H9 (cell line): ENCODE results near the gene APLN. TPM values are rescaled to one million over a fixed set of nuclear protein-coding genes. Genes with fewer than 3 reads are reported as not detected.

Source experiments
- DNase-seq: peaks from one replicate; pipeline ENCODE4 v3.0.0-alpha.2; 2017
- H2AFZ ChIP-seq: one replicate; pipeline ENCODE4 v1.6.1; 2013; ENCODE audit warnings: mild to moderate bottlenecking, low read length, control low read depth, moderate library complexity
- H2AK5ac ChIP-seq: 2 replicates; pipeline ENCODE4 v1.6.1; 2013; ENCODE audit warnings: low read length, control low read depth, mixed read lengths; ENCODE audit not compliant: insufficient read length
- H2BK120ac ChIP-seq: one replicate; pipeline ENCODE4 v1.6.1; 2013; ENCODE audit warnings: low read depth, mild to moderate bottlenecking, low read length, control low read depth, inconsistent platforms; ENCODE audit not compliant: poor library complexity, severe bottlenecking
- H2BK12ac ChIP-seq: 2 replicates; pipeline ENCODE4 v1.6.1; 2013; ENCODE audit warnings: low read length, control low read depth, mixed read lengths, low read depth; ENCODE audit not compliant: insufficient read length
- H2BK15ac ChIP-seq: 2 replicates; pipeline ENCODE4 v1.6.1; 2013; ENCODE audit warnings: low read depth, low read length, control low read depth
- H2BK20ac ChIP-seq: one replicate; pipeline ENCODE4 v1.6.1; 2013; ENCODE audit warnings: low read depth, mild to moderate bottlenecking, low read length, control low read depth, inconsistent platforms; ENCODE audit not compliant: poor library complexity, severe bottlenecking
- H2BK5ac ChIP-seq: 2 replicates; pipeline ENCODE4 v1.6.1; 2013; ENCODE audit warnings: low read length, control low read depth, mixed read lengths; ENCODE audit not compliant: insufficient read length
- H3K14ac ChIP-seq: 2 replicates; pipeline ENCODE4 v1.6.1; 2013; ENCODE audit warnings: low read length, control low read depth; ENCODE audit not compliant: insufficient read depth
- H3K18ac ChIP-seq: 2 replicates; pipeline ENCODE4 v1.6.1; 2013; ENCODE audit warnings: low read depth, mild to moderate bottlenecking, mixed read lengths, low read length, control low read depth; ENCODE audit not compliant: insufficient read length
- H3K23ac ChIP-seq: 2 replicates; pipeline ENCODE4 v1.6.1; 2013; ENCODE audit warnings: low read length, control low read depth, mixed read lengths, low read depth; ENCODE audit not compliant: insufficient read length
- H3K23me2 ChIP-seq: 2 replicates; pipeline ENCODE4 v1.6.1; 2013; ENCODE audit warnings: low read depth, mild to moderate bottlenecking, mixed read lengths, low read length, control low read depth; ENCODE audit not compliant: insufficient read length, poor library complexity, severe bottlenecking
- H3K27ac ChIP-seq: 2 replicates; pipeline ENCODE4 v1.5.1; 2013; ENCODE audit warnings: low read length, control low read depth, mixed read lengths, low read depth; ENCODE audit not compliant: insufficient read length
- H3K27me3 ChIP-seq: 2 replicates; pipeline ENCODE4 v1.6.1; 2013; ENCODE audit warnings: low read length, control low read depth, inconsistent platforms; ENCODE audit not compliant: insufficient read depth
- H3K4ac ChIP-seq: 2 replicates; pipeline ENCODE4 v1.6.1; 2013; ENCODE audit warnings: low read depth, mild to moderate bottlenecking, control low read depth, inconsistent platforms, low read length, moderate library complexity
- H3K4me1 ChIP-seq: 2 replicates; pipeline ENCODE4 v1.6.1; 2013; ENCODE audit warnings: low read length, control low read depth, inconsistent platforms; ENCODE audit not compliant: insufficient read depth
- H3K4me2 ChIP-seq: 2 replicates; pipeline ENCODE4 v1.6.1; 2013; ENCODE audit warnings: low read length, control low read depth, mixed read lengths; ENCODE audit not compliant: insufficient read length, insufficient read depth
- H3K56ac ChIP-seq: 2 replicates; pipeline ENCODE4 v1.6.1; 2013; ENCODE audit warnings: low read depth, mild to moderate bottlenecking, mixed read lengths, low read length, control low read depth; ENCODE audit not compliant: insufficient read length
- H3K79me1 ChIP-seq: 2 replicates; pipeline ENCODE4 v1.6.1; 2013; ENCODE audit warnings: low read depth, mild to moderate bottlenecking, moderate library complexity, low read length, control low read depth, inconsistent platforms; ENCODE audit not compliant: insufficient read depth, poor library complexity, severe bottlenecking
- H3K79me2 ChIP-seq: 2 replicates; pipeline ENCODE4 v1.6.1; 2013; ENCODE audit warnings: low read length, control low read depth, inconsistent platforms; ENCODE audit not compliant: insufficient read depth
- H3K9ac ChIP-seq: 2 replicates; pipeline ENCODE4 v1.6.1; 2013; ENCODE audit warnings: low read length, control low read depth, mixed read lengths; ENCODE audit not compliant: insufficient read length; ENCODE audit errors: extremely low read depth
- H3K9me3 ChIP-seq: one replicate; pipeline ENCODE4 v1.6.1; 2013; ENCODE audit warnings: low read depth, low read length, inconsistent platforms; ENCODE audit not compliant: control insufficient read depth
- H3T11ph ChIP-seq: one replicate; pipeline ENCODE4 v1.6.1; 2013; ENCODE audit warnings: mild to moderate bottlenecking, low read length, control low read depth, inconsistent platforms
- H4K20me1 ChIP-seq: one replicate; pipeline ENCODE4 v1.6.1; 2013; ENCODE audit not compliant: control insufficient read depth, insufficient read length, insufficient read depth
- H4K5ac ChIP-seq: 2 replicates; pipeline ENCODE4 v1.6.1; 2013; ENCODE audit warnings: low read depth, mild to moderate bottlenecking, mixed read lengths, low read length, control low read depth; ENCODE audit not compliant: insufficient read length
- H4K8ac ChIP-seq: replicated peaks from 2 replicates; pipeline ENCODE4 v1.6.1; 2013; ENCODE audit warnings: low read length, control low read depth, mixed read lengths, low read depth; ENCODE audit not compliant: insufficient read length
- H4K91ac ChIP-seq: 2 replicates; pipeline ENCODE4 v1.6.1; 2013; ENCODE audit warnings: low read depth, mild to moderate bottlenecking, moderate library complexity, mixed read lengths, low read length, control low read depth; ENCODE audit not compliant: insufficient read length
- H3K27ac Mint-ChIP-seq, 3 experiments: 2 replicates in 2 of 3; 3 replicates in 1 of 3; pipeline ENCODE4 v1.8.0; 2020 to 2021; ENCODE audit warnings: mixed read lengths in 3 of 3, mild to moderate bottlenecking in 1 of 3, moderate library complexity in 1 of 3
- H3K27me3 Mint-ChIP-seq: 2 replicates; pipeline ENCODE4 v1.8.0; 2021; ENCODE audit warnings: low read depth, mild to moderate bottlenecking, moderate library complexity, mixed read lengths
- H3K36me3 Mint-ChIP-seq, 3 experiments: 2 replicates in 2 of 3; 3 replicates in 1 of 3; pipeline ENCODE4 v1.8.0; 2020 to 2021; ENCODE audit warnings: low read depth in 3 of 3, mixed read lengths in 3 of 3; ENCODE audit not compliant: insufficient read depth in 1 of 3
- H3K4me1 Mint-ChIP-seq, 2 experiments: 2 replicates each; pipeline ENCODE4 v1.8.0; 2020; ENCODE audit warnings: mixed read lengths in 2 of 2
- H3K4me3 Mint-ChIP-seq, 2 experiments: 2 replicates in 1 of 2; 3 replicates in 1 of 2; pipeline ENCODE4 v1.8.0; 2020 to 2021; ENCODE audit warnings: mild to moderate bottlenecking in 2 of 2, mixed read lengths in 2 of 2, moderate library complexity in 1 of 2
- H3K9me3 Mint-ChIP-seq, 2 experiments: 2 replicates in 1 of 2; 3 replicates in 1 of 2; pipeline ENCODE4 v1.8.0; 2020; ENCODE audit warnings: mild to moderate bottlenecking in 2 of 2, mixed read lengths in 2 of 2, moderate library complexity in 1 of 2
- CTCF ChIP-seq: fragments of 200-600 bp; sonication (generic); conservative IDR thresholded peaks from 3 replicates; pipeline ENCODE4 v1.8.0; 2021; ENCODE audit warnings: antibody characterized with exemption, mild to moderate bottlenecking
- WGBS: extraction: QIAGEN DNeasy Blood & Tissue Kit; methylation state at CpG from one replicate; pipeline ENCODE4 v1.1.7; 2013; ENCODE audit warnings: missing lambda C conversion rate, low lambda C conversion rate, mixed read lengths; ENCODE audit not compliant: insufficient read length; ENCODE audit errors: extremely low coverage; 5-methylcytosine and 5-hydroxymethylcytosine counted together
- total RNA-seq: library from RNA; stranded (reverse); gene quantifications from 2 replicates; pipeline ENCODE4 v1.2.1, GENCODE V29; 2021

APLN gene
- total RNA-seq, 1 experiment from 2014 or later, result 0.24 TPM

GRCh38 chrX:129596077-129596476, 58.7 kb downstream of the APLN start:
- Histone ChIP-seq H2AFZ (no peak overlapping the region), H3K4me1 (peaks cover 2% of the 10 kb centered on the region), H3K23ac (no peak overlapping the region), H4K5ac (no peak overlapping the region), H3K79me1 (no peaks in the 10 kb centered on the region), H2AK5ac (no peak overlapping the region), H3K27me3 (no peaks in the 10 kb centered on the region), H3K23me2 (no peaks in the 10 kb centered on the region), H2BK5ac (no peak overlapping the region), H3K4ac (no peak overlapping the region), H2BK15ac (no peak overlapping the region), H3K27ac (no peak overlapping the region), H3K14ac (no peak overlapping the region), H2BK12ac (no peak overlapping the region), H2BK20ac (no peak overlapping the region), H3K9ac (no peak overlapping the region), H3K4me2 (no peak overlapping the region), H3K56ac (no peak overlapping the region), H4K8ac (no peak overlapping the region), H2BK120ac (no peak overlapping the region), H3K9me3 (no peaks in the 10 kb centered on the region), H3K79me2 (no peaks in the 10 kb centered on the region), H3T11ph (no peak overlapping the region), H4K20me1 (no peaks in the 10 kb centered on the region), H3K18ac (no peak overlapping the region), H4K91ac (no peak overlapping the region)
- no peak for DNase-seq
- Mint-ChIP-seq H3K9me3 (no peaks in the 10 kb centered on the region), H3K4me3 (no peak overlapping the region), H3K27me3 (no peaks in the 10 kb centered on the region), H3K4me1 (peaks cover 11 to 17% of the 10 kb centered on the region in 2 experiments), H3K27ac (no peak overlapping the region), H3K36me3 (peaks cover 0 to 20% (median 10%) of the 10 kb centered on the region in 3 experiments; a peak in 4 of 7 replicates)
- no CpG with 5 or more reads among the region's 5 CpGs for WGBS
- no peak for TF ChIP-seq CTCF

Other genes starting within 250 kb of the APLN start
- gene SMARCA1, start 131.5 kb downstream of the APLN start, total RNA-seq, result 101 and 105 TPM in 2 replicates
- gene OCRL, start 114.7 kb downstream of the APLN start, total RNA-seq, result 30.1 and 31.4 TPM in 2 replicates
- 0.11 TPM in 1 of 2 replicates, not detected in the other for gene XPNPEP2, start 84.0 kb upstream of the APLN start, total RNA-seq
- not detected in 2 replicates for gene SASH3, start 125.0 kb upstream of the APLN start, total RNA-seq
- 20.2 and 21.0 TPM in 2 replicates for gene ZDHHC9, start 188.9 kb upstream of the APLN start, total RNA-seq